ENCODE measurements around the gene APLP2. TPM values are rescaled to one million over a fixed set of nuclear protein-coding genes. Genes with fewer than 3 reads are reported as not detected.
"Not testable (repeated sequence)": the region's sequence is repeated elsewhere in the genome, so short reads cannot be mapped to it uniquely, and the experiment has no call there.

Gene APLP2
- total RNA-seq, 1 donor from 2014 or later: 374 TPM

GRCh38 chr11:130192845-130193267 is 123.2 kb downstream of the APLP2 start:
- DNase-seq (ENCODE audit: low spot score): no peak

GRCh38 chr11:130193551-130193950 is 123.9 kb downstream of the APLP2 start:
- DNase-seq (ENCODE audit: low spot score): not testable (repeated sequence)

Other genes with a start within 250 kb of the APLP2 start
- 54.2 TPM for gene NFRKB, start 174.3 kb upstream of the APLP2 start, total RNA-seq (ENCODE audit: insufficient read depth, low replicate concordance)
- gene PRDM10, start 67.1 kb upstream of the APLP2 start, total RNA-seq (ENCODE audit: insufficient read depth, low replicate concordance): 1.9 TPM
- gene ST14, start 89.9 kb downstream of the APLP2 start, total RNA-seq (ENCODE audit: insufficient read depth, low replicate concordance): 5.3 TPM
- 55.1 TPM for gene ZBTB44, start 245.0 kb downstream of the APLP2 start, total RNA-seq (ENCODE audit: insufficient read depth, low replicate concordance)